CD4-positive, alpha-beta T cell treated with Interleukin-17A for 1 hour (primary cell): Measurements from ENCODE around the gene TCOF1.

Source experiments
- DNase-seq: peaks from one replicate; pipeline ENCODE4 v3.0.0-alpha.2; 2020

Gene TCOF1, protein sequence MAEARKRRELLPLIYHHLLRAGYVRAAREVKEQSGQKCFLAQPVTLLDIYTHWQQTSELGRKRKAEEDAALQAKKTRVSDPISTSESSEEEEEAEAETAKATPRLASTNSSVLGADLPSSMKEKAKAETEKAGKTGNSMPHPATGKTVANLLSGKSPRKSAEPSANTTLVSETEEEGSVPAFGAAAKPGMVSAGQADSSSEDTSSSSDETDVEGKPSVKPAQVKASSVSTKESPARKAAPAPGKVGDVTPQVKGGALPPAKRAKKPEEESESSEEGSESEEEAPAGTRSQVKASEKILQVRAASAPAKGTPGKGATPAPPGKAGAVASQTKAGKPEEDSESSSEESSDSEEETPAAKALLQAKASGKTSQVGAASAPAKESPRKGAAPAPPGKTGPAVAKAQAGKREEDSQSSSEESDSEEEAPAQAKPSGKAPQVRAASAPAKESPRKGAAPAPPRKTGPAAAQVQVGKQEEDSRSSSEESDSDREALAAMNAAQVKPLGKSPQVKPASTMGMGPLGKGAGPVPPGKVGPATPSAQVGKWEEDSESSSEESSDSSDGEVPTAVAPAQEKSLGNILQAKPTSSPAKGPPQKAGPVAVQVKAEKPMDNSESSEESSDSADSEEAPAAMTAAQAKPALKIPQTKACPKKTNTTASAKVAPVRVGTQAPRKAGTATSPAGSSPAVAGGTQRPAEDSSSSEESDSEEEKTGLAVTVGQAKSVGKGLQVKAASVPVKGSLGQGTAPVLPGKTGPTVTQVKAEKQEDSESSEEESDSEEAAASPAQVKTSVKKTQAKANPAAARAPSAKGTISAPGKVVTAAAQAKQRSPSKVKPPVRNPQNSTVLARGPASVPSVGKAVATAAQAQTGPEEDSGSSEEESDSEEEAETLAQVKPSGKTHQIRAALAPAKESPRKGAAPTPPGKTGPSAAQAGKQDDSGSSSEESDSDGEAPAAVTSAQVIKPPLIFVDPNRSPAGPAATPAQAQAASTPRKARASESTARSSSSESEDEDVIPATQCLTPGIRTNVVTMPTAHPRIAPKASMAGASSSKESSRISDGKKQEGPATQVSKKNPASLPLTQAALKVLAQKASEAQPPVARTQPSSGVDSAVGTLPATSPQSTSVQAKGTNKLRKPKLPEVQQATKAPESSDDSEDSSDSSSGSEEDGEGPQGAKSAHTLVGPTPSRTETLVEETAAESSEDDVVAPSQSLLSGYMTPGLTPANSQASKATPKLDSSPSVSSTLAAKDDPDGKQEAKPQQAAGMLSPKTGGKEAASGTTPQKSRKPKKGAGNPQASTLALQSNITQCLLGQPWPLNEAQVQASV (N-terminal part only)

DNA sequence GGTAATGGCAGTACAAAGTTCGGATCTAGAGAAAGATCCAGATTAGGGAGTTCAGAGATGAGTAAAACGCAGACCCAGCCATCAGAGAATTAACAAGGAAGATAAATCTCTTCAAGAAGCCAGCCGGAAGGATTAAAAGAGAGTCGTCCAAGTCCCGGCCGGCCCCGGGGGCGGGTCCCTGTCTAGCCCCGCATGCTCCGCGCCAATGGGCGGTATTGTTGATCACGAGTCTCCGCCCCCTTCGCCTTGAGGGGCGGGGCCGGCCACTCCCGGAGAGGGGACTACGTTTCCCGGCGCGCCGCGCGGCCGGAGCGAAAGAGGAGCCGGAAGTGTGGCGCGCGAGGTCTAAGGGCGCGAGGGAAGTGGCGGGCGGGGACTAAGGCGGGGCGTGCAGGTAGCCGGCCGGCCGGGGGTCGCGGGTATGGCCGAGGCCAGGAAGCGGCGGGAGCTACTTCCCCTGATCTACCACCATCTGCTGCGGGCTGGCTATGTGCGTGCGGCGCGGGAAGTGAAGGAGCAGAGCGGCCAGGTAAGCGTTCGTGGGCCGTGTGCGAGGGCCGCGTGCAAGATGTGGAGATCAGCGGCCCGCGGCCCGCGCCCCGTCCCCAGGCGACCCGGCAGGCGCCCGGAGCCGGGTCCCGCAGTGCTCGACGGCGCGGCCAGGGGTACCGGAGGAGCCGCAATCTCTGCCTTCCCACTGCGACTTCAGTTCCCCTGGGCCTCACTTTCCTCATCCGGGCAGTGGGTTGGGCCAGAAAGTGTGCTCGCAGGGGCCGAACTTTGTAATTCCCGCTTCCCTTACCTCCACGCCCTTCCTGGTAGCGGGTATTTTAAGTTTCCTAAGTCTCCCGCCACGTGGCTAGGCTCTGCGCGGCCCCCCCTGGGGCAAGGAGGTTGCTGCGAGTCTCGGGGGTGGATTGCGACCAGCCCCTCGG, at the start of gene TCOF1:
Gene TCOF1, plus strand, starts transcription at position 372 of the 935 bp plus-strand sequence. Its CDS starts 50 bp downstream, at position 422.
- DNase-seq, result peak; percentile 96

DNA sequence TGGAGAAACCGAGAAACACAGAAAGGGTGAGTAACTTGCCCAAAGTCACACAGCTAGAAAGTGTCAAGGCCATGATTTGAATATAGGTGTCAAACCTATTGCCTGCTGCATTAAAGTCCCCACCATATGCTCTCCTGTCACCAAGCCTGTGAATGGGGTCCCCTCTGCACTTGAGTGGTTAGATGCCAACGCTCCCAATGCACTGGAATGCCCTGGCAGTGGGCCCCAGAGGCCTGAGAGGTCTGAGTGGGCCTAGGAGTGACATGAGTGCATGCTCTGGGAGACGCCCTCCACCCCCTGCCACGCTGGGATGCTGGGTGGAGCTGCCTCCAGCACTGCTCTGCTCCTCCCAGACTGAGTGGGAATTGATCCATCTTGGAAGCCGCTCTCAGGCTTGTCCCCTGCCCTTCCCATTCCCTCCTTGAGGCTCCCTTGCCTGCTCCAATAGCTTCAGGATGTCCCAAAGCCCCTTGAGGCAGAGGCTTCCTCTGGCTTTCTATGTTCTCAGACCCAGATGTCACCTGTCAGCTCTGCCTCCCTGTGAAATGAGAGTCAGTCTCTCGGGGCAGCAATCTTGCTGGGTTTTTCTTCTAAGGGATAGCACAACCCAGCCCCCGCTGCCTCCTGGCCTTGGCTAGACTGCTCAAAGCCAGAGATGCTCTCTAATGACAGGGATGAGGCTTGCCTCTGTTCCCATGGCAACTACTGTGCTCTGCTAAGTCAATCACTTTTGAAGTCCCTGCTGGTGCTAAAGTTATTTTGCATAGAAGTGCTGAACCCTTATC, 48.2 kb upstream of the TCOF1 start:
- DNase-seq, result no peak

DNA sequence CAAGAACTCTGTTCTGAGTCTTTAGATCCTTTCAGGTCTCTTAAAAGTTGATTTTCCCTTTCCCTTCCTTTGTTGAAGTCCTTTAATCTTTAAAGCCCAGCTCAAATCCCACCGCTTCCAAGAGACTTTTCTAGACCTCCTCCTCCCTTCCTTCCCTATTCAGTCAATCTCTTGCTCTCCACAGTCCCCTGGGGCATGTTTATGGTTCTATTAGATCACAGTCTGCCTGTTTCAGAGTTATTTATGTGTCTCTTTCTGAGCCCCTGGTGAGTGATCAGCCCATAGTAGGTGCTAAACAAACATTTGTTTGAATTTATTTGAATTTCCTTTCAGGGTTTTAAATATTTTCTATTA, 47.6 kb upstream of the TCOF1 start:
- no peak for DNase-seq

DNA sequence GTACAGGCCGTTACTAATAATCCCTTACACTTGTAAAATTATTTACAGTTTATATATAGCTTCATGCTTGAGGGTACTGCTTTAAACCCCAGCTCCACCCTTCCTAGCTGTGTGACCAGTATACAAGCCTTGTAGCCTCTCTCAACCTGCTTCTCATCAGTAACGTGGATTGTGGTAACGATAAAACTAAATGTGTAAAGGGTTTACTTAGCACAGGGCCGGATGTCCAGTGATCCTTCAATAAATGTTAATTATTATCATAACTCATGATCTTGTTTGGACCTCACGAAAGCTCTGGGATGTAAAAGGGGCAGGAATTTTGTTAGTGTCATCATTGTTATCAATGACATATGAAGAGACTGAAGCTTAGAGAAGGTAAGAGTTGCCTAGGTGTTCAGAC, 47.3 kb upstream of the TCOF1 start:
- DNase-seq, result no peak

DNA sequence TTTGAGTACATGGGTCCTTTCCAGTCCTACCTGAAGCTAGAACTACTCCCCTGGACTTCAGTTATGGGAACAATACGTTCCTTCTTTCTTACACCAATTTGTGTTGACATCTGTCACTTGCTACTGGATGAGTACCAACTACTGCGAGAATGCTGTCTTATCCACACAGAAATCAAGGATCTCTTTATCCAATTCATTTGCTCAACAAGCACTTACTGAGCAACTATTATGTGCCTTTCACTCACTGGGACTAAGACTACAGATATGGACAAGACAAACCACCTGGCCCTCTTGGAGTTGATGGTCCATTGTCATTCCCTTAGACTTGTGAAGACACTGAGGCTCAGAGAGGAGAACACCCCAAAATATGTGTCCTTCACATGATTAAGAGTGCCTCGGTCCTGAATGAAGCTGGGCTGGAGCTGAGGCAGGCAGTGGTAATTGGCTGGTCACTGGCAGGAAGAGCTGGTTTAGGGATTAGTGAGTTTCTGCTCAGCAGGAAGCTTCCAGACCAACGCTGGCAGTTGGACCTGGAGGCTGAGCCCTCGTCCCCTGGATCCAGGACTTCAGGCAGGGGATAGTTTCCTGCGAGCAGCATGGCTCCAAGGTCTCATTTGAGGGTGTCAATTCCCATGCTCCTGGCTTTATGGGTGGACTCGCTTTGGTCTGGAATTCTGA, 46.3 kb upstream of the TCOF1 start:
- no peak for DNase-seq

DNA sequence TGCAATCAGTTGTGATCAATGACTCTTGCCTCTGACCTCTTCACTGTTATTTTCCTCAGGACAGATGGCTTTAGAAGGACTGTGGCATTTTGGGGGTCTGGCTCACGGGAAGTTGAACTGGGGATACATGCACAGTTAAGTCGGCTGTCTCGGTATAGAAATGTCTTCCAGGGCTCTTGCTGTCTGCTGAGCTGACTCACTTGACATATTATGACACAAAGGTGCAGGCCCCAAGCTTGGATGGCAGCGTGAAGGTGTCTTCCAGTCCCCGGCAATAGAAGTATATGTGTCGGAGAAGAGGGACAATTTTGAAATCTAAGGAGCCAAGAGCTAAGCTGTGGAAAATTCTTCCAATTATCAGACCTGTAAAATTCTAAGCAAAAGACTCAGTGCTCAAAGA, 45.0 kb upstream of the TCOF1 start:
- DNase-seq, result no peak

DNA sequence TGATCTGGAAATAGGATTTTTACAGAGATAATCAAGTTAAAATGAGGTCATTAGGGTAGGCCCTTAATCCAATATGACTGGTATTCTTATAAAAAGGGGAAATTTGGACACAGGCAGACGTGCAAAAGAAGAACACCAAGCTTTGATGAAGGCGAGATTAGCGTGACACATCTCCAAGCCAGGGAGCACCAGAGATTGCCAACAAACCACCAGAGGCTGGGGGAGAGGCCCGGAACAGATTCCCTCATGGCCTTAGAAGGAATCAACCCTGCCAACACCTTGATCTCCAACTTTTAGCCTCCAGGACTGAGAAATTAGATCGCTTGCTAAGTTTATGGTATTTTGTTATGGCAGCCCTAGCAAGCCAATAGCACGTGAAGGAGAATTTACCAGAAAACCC, 44.0 kb upstream of the TCOF1 start:
- no peak for DNase-seq

DNA sequence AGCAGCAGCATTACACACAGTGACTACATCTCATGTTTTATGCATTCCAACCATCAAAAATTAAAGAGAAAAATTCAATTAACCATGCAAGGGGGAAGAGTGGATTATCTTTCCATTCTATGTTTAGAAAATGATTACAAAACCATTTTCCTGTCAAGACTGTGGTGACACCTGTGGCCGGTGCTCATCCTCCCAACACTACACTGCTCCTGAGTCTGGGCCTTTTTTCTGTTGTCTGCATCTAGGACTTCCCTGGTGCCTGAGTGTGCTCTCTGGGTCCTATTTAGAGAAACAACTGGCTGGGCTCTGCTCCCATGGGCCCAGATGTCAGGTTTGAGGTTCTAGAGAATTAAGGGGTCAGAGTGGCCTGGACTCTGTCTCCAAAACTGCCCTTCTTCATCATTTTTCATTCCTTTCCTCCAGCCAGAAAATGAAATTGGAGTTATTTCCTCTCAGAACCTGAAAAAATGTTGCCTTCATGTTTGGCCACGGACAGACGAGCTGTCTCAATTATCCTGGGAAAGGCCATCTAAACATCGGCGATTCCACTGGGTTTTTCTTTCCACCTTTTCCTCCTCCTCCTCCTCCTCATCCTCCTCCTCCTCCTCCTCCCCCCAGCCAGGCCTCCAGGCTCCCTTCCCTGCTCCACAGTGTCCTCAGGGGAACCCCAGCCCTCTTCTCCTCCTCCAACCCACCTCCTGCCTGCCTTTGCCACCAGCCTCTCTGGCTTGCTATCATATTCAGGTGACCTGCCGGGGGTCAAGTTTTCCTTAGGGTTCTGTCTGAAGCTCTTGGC, 43.4 kb upstream of the TCOF1 start:
- DNase-seq, result no peak

DNA sequence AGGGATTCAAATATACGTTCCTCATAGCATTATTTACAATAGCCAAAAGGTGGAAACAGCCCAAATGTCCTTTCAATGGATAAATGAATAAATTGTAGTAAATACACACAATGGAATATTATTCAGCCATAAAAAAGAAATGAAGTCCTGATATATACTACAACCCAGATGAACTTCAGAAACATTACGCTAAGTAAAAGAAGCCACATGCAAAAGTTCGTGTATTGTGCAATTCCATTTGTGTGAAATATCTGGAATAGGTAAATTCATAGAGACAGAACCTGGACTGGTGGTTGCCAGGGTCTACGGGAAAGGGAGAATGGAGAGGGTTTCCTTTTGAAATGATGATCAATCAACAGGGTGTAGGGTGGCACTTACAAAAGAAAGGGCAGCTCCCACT, 42.3 kb upstream of the TCOF1 start:
- DNase-seq, result no peak

DNA sequence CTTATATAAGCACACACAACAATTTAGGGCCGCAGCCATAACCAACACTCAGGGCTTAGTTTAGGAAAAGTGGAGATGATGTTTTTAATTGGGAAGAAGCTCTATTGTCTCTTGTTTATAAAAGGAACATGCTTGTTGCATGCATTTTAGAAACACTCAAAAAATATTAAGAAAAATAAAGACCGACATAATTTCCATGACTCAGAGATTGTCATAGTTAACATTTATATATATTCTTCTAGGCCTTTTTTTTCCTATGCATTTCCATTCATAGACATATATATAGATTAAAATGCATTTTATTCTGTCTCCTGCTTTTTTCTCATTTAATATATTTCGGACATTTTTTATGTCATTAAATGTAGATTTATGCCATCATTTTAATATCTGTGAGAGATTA, 41.2 kb upstream of the TCOF1 start:
- no peak for DNase-seq

DNA sequence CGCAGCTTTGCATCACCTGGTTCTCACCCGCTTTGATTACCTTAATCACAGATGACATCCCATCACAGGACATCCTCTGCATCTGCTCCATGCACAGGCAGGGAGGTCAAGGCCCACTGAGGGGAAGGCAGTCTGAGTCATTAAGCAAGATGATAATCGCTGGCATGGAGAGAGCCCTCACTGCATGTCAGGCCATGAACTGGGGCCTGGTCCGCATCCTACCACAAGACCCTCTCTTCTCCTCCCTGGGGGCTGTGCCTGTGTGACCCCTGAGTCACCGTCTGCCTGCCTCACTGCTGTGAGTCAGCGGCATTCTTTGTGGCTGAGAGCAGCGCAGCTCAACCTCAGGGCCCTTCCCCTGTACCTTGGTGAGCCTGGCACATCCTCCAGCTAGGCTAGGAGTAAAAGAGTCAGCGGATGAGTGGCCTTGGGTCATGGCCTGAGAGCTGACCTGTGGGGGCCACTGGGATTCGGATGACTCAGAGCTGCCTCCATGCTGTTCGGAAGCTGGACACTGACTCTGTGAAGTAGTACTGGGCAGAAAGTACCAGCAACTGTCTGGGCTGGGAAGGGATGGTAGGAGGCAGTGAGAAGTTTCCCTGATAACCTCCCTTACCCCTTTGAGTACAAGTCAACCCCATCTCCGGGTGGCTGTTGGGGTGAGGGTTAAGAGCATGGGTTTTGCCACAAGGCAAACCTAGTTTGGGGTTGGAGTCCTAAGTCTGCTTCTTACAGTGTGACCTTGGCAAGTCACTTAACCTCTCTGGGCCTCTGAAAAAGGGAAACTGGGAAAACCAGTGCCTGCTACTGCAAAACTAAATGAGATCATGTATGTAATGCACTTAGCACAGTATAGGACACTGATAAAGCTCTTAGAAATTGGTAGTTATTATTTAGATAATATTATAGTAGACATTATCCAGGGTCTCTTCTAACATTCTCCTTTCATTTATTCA, 40.2 kb upstream of the TCOF1 start:
- no peak for DNase-seq

DNA sequence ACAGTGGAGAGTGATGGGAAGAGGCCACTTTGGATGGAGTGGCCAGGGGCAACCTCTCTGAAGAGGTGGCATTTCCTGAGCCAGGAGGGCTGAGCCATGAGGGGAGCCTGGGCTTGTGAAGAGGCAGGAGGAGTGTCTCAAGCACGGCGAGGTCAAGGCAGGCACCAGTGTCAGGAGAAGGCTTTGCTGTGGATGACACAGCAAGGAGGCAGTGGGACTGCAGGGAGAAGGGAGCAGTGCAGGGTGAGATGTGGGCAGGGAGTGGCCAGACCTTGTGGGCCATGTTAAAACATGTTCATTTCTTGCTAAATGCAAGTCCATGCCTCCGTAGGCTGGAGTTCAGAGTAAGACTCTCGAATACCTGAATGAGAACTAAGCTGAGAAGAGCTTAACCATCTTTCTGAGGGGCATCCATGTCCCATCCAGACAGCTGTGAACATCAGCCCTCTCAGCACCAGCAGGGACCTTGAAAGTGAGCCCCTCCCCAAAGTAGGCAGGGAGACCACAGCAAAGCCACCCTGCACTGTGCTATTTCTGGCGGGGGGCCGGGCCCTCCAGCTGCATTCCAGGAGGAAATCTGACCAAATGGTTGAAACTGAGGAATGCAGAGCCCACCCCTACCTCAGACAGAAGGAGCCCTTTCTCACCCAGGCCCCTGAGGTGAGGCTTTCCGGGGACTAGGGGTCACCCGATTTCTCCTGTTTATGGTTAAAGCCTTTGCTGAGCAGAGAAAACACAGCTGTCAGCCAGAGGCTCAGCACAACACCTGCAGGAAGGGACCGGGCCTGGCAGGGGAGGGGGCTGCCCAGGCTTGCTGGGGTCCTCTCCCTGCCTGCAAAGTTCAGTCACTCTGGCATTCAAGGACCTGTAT, 38.6 kb upstream of the TCOF1 start:
- no peak for DNase-seq

DNA sequence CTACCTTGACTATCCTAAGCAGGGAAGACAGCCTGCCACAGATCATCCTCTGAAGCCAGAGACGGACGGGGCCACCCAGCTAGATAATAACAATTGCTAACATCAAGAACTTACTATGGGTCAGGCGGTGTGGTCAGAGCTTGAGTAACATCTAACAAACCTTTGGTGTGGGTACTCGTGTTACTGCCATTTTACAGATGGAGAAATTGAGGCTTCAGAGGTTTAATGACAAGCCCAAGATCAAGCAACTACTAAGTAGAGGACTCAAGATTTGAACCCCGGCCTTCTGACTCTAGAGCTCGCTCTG, 38.1 kb upstream of the TCOF1 start:
- DNase-seq, result no peak

DNA sequence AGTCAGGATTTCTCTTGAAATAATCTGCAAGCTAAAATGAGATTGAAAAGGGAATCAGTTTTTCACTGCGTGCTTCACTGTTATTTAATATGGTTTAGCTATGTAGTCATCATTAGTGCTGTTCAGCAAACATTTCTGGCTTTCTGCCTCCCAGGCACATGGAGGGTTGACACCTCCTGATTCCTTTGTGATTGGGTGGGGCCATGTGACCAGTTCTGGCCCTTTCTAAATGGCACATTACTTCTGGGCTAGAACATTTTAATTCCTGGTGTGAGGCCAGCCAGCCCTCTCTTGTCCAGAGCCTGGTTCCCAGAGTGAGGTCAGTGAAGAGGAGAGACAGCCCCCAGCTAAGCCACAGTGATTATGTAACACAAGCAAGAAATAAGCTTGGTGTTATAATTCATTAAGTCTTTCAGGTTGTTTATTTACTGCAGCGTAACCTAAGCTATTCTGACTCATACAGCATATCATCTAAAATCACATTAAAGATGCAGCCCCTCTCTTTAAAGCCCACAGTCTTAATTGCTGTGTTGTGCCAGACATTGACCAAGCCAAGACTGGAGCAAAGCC, 37.4 kb upstream of the TCOF1 start:
- DNase-seq, result no peak

DNA sequence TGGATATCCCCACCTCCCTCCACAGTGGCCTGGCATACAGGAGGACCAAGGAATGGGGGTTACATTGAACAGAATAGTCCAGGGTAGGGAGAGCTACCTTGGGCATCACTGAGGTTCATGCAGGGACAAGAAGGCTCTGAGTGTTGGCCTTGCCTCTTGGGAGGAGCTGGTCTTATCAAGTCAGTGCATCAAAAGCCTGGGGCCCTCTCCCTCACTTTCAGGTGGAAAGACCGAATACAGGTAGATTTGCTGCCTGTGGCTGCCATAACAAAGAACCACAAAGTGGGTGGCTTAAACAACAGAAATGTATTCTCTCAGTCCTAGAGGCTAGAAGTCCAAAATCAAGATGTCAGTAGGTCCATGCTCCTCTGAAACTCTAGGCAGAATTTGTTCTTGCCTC, 36.3 kb upstream of the TCOF1 start:
- DNase-seq, result no peak

DNA sequence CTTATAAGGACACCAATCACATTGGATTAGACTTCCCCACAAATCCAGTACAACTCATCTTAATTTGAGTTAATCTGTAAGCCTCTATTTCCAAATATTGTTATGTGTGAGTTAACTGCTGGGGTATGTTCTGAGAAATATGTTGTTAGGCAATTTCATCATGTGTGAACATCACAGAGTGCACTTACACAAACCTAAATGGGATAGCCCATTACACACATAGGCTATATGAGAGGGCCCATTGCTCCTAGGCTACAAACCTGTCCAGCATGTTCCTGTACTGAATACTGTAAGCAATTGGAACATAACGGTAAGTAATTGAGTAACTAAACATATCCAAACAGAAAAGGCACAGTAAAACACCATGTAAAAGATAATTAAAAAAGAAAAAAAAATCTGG, 35.7 kb upstream of the TCOF1 start:
- no peak for DNase-seq

DNA sequence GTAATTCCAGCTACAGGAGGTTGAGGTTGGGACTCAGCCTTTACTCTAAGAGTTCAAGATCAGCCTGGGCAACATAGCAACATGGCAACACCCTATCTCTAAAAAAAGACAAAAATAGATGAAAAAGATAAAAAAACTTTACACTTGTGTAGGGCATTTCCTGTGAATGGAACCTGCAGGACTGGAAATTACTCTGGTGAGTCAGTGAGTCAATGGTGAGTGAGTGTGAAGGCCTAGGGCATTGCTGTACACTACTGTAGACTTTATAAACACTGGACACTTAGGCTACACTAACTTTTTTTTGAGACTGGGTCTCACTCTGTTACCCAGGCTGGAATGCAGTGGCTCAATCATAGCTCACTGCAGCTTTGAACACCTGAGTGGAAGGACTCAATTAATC, 35.3 kb upstream of the TCOF1 start:
- DNase-seq, result no peak
